CD4-positive, CD25-positive, alpha-beta regulatory T cell (primary cell): ENCODE measurements around the gene CTNNAL1. TPM values are rescaled to one million over a fixed set of nuclear protein-coding genes. Genes with fewer than 3 reads are reported as not detected.

ENCODE experiments used
- ATAC-seq, 2 donors: fragments of 150-1000 bp; cut with Tn5 transposase; one replicate each; pipeline ENCODE4 v1.10.0; 2021; ENCODE audit warnings: low read depth in 2 of 2, moderate number of reproducible peaks in 2 of 2, moderate library complexity in 1 of 2
- DNase-seq, 3 donors: peaks; one replicate each; pipeline versions ENCODE4 v3.0.0 to v3.0.0-alpha.2; 2012 to 2022; ENCODE audit warnings: mixed read lengths in 1 of 3
- H3K27ac ChIP-seq: one replicate; pipeline ENCODE4 v1.7.0; 2013; ENCODE audit warnings: mild to moderate bottlenecking, low read length; ENCODE audit not compliant: insufficient read depth, poor library complexity, severe bottlenecking
- H3K27me3 ChIP-seq: one replicate; pipeline ENCODE4 v1.7.0; 2013; ENCODE audit warnings: low read length; ENCODE audit not compliant: control insufficient read depth, insufficient read depth
- H3K36me3 ChIP-seq: one replicate; pipeline ENCODE4 v1.7.0; 2013; ENCODE audit warnings: mild to moderate bottlenecking, low read length, moderate library complexity; ENCODE audit not compliant: control insufficient read depth, insufficient read depth
- H3K4me1 ChIP-seq: 2 replicates; pipeline ENCODE4 v1.7.0; 2013; ENCODE audit warnings: mild to moderate bottlenecking, low read length; ENCODE audit not compliant: insufficient read depth, control insufficient read depth, poor library complexity, severe bottlenecking
- H3K4me3 ChIP-seq: one replicate; pipeline ENCODE4 v1.7.0; 2013; ENCODE audit warnings: low read depth, mild to moderate bottlenecking, low read length, moderate library complexity
- H3K9me3 ChIP-seq, 2 experiments: 1 replicate in 1 of 2; 2 replicates in 1 of 2; pipeline ENCODE4 v1.7.0; 2013; ENCODE audit warnings: low read length in 2 of 2, mild to moderate bottlenecking in 1 of 2, moderate library complexity in 1 of 2; ENCODE audit not compliant: control insufficient read depth in 2 of 2
- H3K27ac Mint-ChIP-seq, 3 donors: one replicate each; pipeline ENCODE4 v1.8.0; 2020 to 2022; ENCODE audit warnings: mild to moderate bottlenecking in 3 of 3, mixed read lengths in 3 of 3, moderate library complexity in 2 of 3
- H3K27me3 Mint-ChIP-seq: one replicate; pipeline ENCODE4 v1.8.0; 2022; ENCODE audit warnings: mild to moderate bottlenecking, mixed read lengths
- H3K36me3 Mint-ChIP-seq: one replicate; pipeline ENCODE4 v1.8.0; 2020; ENCODE audit warnings: mixed read lengths
- H3K4me1 Mint-ChIP-seq, 4 donors: one replicate each; pipeline ENCODE4 v1.8.0; 2020 to 2022; ENCODE audit warnings: mixed read lengths in 4 of 4, mild to moderate bottlenecking in 1 of 4
- H3K4me3 Mint-ChIP-seq, 4 donors: one replicate each; pipeline ENCODE4 v1.8.0; 2020 to 2022; ENCODE audit warnings: mild to moderate bottlenecking in 4 of 4, mixed read lengths in 4 of 4, moderate library complexity in 3 of 4
- H3K9me3 Mint-ChIP-seq, 7 donors: one replicate each; pipeline ENCODE4 v1.8.0; 2020 to 2022; ENCODE audit warnings: mixed read lengths in 7 of 7, mild to moderate bottlenecking in 3 of 7, moderate library complexity in 2 of 7
- polyA plus RNA-seq, 4 donors: library from polyadenylated mRNA; unstranded; fragments of 300-500 nt; fragmentation: Illumina TruSeq; gene quantifications; one replicate each; pipeline ENCODE4 v1.2.3, GENCODE V29; 2021
- total RNA-seq: library from RNA; stranded (reverse); gene quantifications from one replicate; pipeline ENCODE4 v1.2.3, GENCODE V29; 2022

Gene CTNNAL1
- total and polyA plus RNA-seq, 5 donors from 2014 or later = 2.2 to 10.6 (median 7.4) TPM

DNA sequence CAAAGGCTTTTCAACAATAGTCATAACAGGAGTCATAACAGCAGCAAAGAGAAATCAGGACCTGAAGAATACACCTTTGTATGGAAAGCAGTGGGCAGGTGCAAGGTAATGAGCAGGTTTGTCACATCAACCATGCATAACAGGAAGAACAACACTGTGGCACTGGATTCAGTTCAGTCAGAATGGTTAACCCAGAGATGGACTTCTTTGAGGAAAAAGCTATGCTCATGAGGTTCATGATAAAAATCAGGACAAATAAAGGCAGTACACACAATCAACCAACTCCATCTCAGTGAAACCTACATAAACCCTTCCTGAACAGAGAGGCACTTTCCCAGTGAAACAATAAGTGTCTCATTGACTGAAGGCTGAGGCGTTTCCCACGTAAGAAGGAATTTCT is 52.1 kb downstream of the CTNNAL1 start:
- Histone ChIP-seq H3K36me3 (no peaks in the 10 kb centered on the region), H3K27ac (no peak overlapping the region), H3K4me3 (no peak overlapping the region), H3K4me1 (no peaks in the 10 kb centered on the region), H3K27me3 (no peaks in the 10 kb centered on the region), H3K9me3 (no peaks in the 10 kb centered on the region)
- no peaks in the 10 kb centered on the region for H3K27me3 Mint-ChIP-seq
- peaks cover 0 to 8% (median 0%) of the 10 kb centered on the region in 4 donors for H3K4me1 Mint-ChIP-seq
- H3K9me3 Mint-ChIP-seq = no peaks in the 10 kb centered on the region
- DNase-seq (no peak), ATAC-seq (no peak)
- H3K27ac Mint-ChIP-seq = no peak overlapping the region
- no peak overlapping the region for H3K4me3 Mint-ChIP-seq
- no peaks in the 10 kb centered on the region for H3K36me3 Mint-ChIP-seq

DNA sequence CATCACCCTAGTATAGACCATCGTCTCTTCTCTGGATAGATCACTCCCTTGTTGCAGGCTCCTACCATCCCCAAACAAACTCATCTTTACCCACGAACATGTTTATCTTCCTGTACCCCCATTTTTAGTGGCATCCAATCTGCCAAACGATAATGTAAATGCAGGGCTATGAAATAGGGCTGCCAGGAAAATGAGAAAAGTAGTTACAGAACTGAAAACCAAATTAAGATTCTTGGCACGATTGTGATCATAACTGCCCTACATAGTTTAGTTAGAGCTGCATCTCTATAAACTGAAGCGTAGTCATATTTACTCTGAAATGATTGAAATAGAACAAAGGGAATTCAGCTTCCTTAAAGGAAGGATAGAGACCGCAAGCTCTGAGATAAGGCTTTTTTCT is 53.0 kb downstream of the CTNNAL1 start:
- H3K36me3 ChIP-seq = no peaks in the 10 kb centered on the region
- DNase-seq (no peak), ATAC-seq (no peak)
- Mint-ChIP-seq H3K27ac (no peak overlapping the region), H3K27me3 (no peaks in the 10 kb centered on the region), H3K9me3 (no peaks in the 10 kb centered on the region), H3K36me3 (no peaks in the 10 kb centered on the region), H3K4me1 (peaks cover 0 to 12% (median 0%) of the 10 kb centered on the region in 4 donors), H3K4me3 (no peak overlapping the region)
- H3K27me3 ChIP-seq = no peaks in the 10 kb centered on the region
- H3K9me3 ChIP-seq = no peaks in the 10 kb centered on the region
- no peaks in the 10 kb centered on the region for H3K4me1 ChIP-seq
- no peak overlapping the region for H3K27ac ChIP-seq
- H3K4me3 ChIP-seq = no peak overlapping the region

DNA sequence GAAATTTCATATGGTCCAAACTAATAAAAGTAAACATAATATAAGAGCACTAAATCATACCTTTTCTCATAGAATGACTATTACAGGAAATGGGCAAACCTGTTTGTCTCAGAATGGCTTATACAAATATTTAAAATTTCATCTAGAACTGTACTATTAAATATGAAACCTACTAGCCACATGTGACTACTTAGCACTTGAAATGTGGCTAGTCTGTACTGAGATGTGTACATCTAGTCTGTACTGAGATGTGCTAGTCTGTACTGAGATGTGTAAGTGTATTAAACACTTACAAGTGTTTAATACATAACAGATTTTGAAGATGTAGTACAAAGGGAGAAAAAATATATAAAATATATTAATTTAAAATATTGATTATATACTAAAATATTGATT is 56.7 kb downstream of the CTNNAL1 start:
- H3K4me1 Mint-ChIP-seq = peaks cover 0 to 12% (median 0%) of the 10 kb centered on the region in 4 donors
- no peaks in the 10 kb centered on the region for H3K9me3 ChIP-seq
- H3K9me3 Mint-ChIP-seq = no peaks in the 10 kb centered on the region
- no peaks in the 10 kb centered on the region for H3K4me1 ChIP-seq
- H3K27me3 ChIP-seq = no peaks in the 10 kb centered on the region
- peak in 1 of 3 donors; percentile 16 for DNase-seq
- no peaks in the 10 kb centered on the region for H3K27me3 Mint-ChIP-seq
- no peak overlapping the region for H3K4me3 Mint-ChIP-seq
- H3K27ac Mint-ChIP-seq = no peak overlapping the region
- no peak overlapping the region for H3K4me3 ChIP-seq
- no peak overlapping the region for H3K27ac ChIP-seq
- no peak for ATAC-seq
- H3K36me3 Mint-ChIP-seq = no peaks in the 10 kb centered on the region
- no peaks in the 10 kb centered on the region for H3K36me3 ChIP-seq

DNA sequence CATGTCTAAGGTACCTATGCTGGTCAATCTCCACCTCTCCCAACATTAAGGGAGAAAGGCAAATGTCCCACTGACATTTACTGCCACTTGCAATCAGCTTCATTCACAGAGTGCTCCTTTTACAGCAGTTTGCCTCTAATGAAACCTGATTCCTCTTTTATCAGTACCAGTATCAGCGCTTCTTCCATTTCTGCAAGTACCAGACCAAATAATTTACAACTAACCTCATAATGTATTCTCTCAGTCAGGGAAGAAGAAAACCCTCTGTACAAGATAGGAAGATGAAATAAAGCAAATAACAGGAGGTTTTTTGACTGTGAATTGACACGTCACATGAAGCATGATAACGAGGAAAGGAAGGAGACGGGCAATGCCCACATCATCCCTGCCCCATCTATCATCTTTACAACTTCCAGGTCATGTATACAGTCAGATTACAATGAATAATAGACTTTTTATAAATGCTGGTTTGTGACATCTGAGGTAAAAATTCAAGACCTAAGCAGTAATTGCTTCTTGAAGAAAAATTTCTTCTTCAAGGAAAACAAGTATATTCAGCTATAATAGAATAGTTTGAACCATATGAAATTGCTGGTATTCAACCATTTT is 57.2 kb downstream of the CTNNAL1 start:
- DNase-seq = no peak
- H3K27me3 ChIP-seq = no peaks in the 10 kb centered on the region
- no peak overlapping the region for H3K4me3 Mint-ChIP-seq
- H3K4me1 Mint-ChIP-seq = peaks cover 0 to 12% (median 0%) of the 10 kb centered on the region in 4 donors
- no peaks in the 10 kb centered on the region for H3K9me3 ChIP-seq
- no peak for ATAC-seq
- H3K27ac ChIP-seq = no peak overlapping the region
- no peaks in the 10 kb centered on the region for H3K27me3 Mint-ChIP-seq
- no peaks in the 10 kb centered on the region for H3K36me3 Mint-ChIP-seq
- no peaks in the 10 kb centered on the region for H3K36me3 ChIP-seq
- no peak overlapping the region for H3K27ac Mint-ChIP-seq
- no peaks in the 10 kb centered on the region for H3K4me1 ChIP-seq
- H3K4me3 ChIP-seq = no peak overlapping the region
- H3K9me3 Mint-ChIP-seq = no peaks in the 10 kb centered on the region

DNA sequence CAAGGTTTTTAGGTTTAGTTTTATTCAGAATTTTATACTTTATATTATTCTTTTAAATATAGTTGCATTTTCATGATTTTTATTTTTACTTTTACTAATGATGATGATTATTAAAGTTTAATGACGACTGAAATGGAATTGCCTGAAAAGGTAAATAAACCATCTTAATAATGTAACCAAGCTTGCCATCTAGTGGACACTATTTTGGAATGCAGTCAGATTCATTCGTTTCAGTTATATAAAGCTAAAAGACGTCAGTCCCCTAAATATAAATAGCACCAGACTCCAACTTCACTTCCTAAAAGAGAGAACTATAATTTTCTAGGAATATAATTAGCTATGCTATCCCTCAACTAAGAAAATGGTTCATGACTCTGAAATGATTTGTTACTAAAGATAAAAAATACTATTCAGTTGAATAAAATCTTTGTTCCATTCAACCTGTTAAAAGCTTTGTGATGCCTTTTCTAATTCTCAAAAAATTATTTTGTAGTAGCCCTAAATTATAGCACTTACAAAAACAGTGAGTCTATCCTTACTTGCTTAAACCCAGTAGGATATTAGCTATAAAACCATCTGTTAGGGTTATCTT is 59.2 kb downstream of the CTNNAL1 start:
- Histone ChIP-seq H3K27me3 (no peaks in the 10 kb centered on the region), H3K36me3 (no peaks in the 10 kb centered on the region), H3K4me1 (no peaks in the 10 kb centered on the region), H3K9me3 (no peaks in the 10 kb centered on the region), H3K27ac (no peak overlapping the region), H3K4me3 (peak overlapping the region; percentile 21)
- H3K9me3 Mint-ChIP-seq = no peaks in the 10 kb centered on the region
- no peaks in the 10 kb centered on the region for H3K36me3 Mint-ChIP-seq
- peaks cover 0 to 6% (median 0%) of the 10 kb centered on the region in 4 donors for H3K4me1 Mint-ChIP-seq
- H3K4me3 Mint-ChIP-seq = no peak overlapping the region
- DNase-seq (peak in 2 of 3 donors; percentile 44 to 60), ATAC-seq (no peak)
- no peaks in the 10 kb centered on the region for H3K27me3 Mint-ChIP-seq
- H3K27ac Mint-ChIP-seq = no peak overlapping the region

DNA sequence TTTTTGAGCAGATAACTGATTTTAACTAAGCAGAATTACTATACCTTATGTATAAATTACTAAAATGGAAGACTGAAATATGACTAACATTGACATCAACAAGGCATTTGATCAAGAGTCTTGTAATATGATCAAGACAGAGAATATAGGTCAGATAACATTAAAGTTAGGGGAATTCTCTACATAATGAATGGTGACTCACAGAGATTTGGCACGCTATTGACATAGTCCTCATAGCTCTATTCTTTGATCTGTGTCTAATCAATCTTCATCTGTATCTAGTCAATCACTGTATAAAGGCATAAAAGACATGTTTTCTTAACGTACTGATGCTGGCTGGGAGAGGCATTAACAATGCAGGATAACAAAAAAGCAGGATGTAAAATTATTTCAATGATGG is 61.7 kb downstream of the CTNNAL1 start:
- Mint-ChIP-seq H3K27ac (no peak overlapping the region), H3K27me3 (no peaks in the 10 kb centered on the region), H3K4me1 (peaks cover 0 to 6% (median under 1%) of the 10 kb centered on the region in 4 donors), H3K36me3 (peaks cover under 1% of the 10 kb centered on the region), H3K9me3 (no peaks in the 10 kb centered on the region), H3K4me3 (no peak overlapping the region)
- Histone ChIP-seq H3K4me3 (no peak overlapping the region), H3K27me3 (no peaks in the 10 kb centered on the region), H3K9me3 (no peaks in the 10 kb centered on the region), H3K4me1 (no peaks in the 10 kb centered on the region), H3K27ac (no peak overlapping the region), H3K36me3 (no peaks in the 10 kb centered on the region)
- DNase-seq (no peak), ATAC-seq (no peak)

DNA sequence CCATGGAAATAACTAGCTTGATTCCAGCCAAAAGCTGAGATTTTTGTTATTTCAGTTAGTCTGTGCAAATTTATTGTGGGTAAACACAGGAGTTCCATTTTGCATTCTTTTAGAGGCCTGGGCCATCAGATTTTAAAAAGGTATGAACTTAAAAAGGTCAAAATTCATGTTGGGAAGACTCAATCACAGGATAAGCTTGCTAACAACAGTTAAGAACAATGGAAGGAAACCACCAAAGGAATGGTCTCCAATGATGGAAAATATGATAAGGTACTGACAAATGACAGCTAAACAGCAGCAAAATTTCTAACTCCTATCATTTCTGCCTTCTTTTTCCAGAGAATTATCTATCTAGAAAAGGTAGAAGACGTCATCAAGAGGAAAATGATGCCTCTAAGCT is 63.1 kb downstream of the CTNNAL1 start:
- peaks cover 0 to 5% (median 0%) of the 10 kb centered on the region in 4 donors for H3K4me1 Mint-ChIP-seq
- H3K9me3 Mint-ChIP-seq = no peaks in the 10 kb centered on the region
- H3K4me1 ChIP-seq = no peaks in the 10 kb centered on the region

DNA sequence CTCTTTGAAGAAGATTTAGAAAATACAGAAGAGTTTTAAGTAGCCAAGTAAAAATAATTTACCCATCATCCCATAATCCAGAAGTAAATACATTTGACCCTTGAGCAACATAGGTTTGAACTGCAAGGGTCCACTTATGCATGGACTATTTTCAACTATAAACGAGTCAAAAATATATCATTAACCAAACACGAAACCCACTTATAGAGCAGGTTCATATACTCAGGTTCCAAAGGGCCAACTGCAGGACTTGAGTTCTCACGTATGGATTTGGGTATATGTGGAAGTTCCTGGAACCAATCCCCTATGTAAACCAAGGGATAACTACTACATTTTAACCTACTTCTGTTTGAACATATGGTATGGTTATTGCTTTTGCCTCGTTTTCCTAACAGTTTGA is 73.3 kb downstream of the CTNNAL1 start:
- ATAC-seq (no peak), DNase-seq (no peak)
- no peak overlapping the region for H3K4me3 ChIP-seq
- peaks cover 5% of the 10 kb centered on the region for H3K36me3 ChIP-seq
- H3K27me3 ChIP-seq = no peaks in the 10 kb centered on the region
- Mint-ChIP-seq H3K27me3 (no peaks in the 10 kb centered on the region), H3K4me1 (peaks cover 4 to 11% (median 7%) of the 10 kb centered on the region in 4 donors), H3K4me3 (no peak overlapping the region), H3K36me3 (peaks cover 25% of the 10 kb centered on the region), H3K27ac (no peak overlapping the region), H3K9me3 (peaks cover 0 to 1% (median 0%) of the 10 kb centered on the region in 7 donors)
- peaks cover 3% of the 10 kb centered on the region for H3K4me1 ChIP-seq
- H3K27ac ChIP-seq = no peak overlapping the region
- no peaks in the 10 kb centered on the region for H3K9me3 ChIP-seq

More for the DNA sequence above, 63.1 kb downstream of the CTNNAL1 start:
- H3K27ac ChIP-seq = no peak overlapping the region
- DNase-seq = no peak
- H3K36me3 Mint-ChIP-seq = peaks cover 5% of the 10 kb centered on the region
- no peaks in the 10 kb centered on the region for H3K9me3 ChIP-seq
- no peak overlapping the region for H3K4me3 Mint-ChIP-seq
- ATAC-seq = no peak
- H3K27me3 ChIP-seq = no peaks in the 10 kb centered on the region
- H3K27ac Mint-ChIP-seq = no peak overlapping the region
- H3K36me3 ChIP-seq = no peaks in the 10 kb centered on the region
- H3K27me3 Mint-ChIP-seq = no peaks in the 10 kb centered on the region
- H3K4me3 ChIP-seq = no peak overlapping the region
